ENCODE data around the gene MYO10.

DNA sequence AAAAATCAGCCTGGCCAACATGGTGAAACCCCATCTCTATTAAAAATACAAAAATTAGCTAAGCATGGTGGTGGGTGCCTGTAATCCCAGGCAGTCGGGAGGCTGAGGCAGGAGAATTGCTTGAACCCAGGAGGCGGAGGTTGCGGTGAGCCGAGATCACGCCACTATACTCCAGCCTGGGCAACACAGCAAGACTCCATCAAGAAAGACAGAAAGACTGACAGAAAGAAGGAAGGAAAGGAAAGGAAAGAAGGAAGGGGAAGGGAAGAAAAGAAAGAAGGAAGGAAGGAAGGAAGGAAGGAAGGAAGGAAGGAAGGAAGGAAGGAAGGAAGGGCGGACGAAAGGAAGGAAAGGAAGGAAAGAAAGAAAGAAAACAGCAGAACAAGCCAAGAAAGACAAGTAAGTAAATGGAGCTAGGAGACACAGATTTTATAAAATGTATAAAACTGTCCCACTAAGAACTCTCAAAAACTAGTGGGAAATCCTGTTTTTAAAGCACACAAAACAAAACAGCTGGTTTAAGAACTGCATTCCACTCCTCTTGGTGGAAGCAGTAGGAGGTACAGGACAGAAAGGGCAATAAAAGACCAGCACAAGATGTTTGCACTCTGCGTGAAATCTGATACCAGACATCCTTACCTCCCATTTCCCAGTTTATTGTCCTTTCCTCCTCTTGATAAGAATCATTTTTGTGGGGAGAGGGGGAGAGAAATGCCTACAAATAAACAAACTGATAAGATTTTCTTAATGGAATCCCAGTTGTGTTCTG is 46.7 kb downstream of the MYO10 start:
- TF ChIP-seq, protein P1, sequence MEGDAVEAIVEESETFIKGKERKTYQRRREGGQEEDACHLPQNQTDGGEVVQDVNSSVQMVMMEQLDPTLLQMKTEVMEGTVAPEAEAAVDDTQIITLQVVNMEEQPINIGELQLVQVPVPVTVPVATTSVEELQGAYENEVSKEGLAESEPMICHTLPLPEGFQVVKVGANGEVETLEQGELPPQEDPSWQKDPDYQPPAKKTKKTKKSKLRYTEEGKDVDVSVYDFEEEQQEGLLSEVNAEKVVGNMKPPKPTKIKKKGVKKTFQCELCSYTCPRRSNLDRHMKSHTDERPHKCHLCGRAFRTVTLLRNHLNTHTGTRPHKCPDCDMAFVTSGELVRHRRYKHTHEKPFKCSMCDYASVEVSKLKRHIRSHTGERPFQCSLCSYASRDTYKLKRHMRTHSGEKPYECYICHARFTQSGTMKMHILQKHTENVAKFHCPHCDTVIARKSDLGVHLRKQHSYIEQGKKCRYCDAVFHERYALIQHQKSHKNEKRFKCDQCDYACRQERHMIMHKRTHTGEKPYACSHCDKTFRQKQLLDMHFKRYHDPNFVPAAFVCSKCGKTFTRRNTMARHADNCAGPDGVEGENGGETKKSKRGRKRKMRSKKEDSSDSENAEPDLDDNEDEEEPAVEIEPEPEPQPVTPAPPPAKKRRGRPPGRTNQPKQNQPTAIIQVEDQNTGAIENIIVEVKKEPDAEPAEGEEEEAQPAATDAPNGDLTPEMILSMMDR (IDR thresholded peaks at IDR 0.05): no peak
- TF ChIP-seq POLR2A (IDR thresholded peaks at IDR 0.05): no peak

Measured in upper lobe of left lung (tissue), 4 donors.